K562 (cell line): ENCODE results near the gene ADD2. TPM values are rescaled to one million over a fixed set of nuclear protein-coding genes. Genes with fewer than 3 reads are reported as not detected.

Experiments used
- HLTF ChIP-seq: fragments of 450-650 bp; IDR thresholded peaks from 2 replicates; pipeline ENCODE4 v1.6.1; 2016
- KAT8 ChIP-seq: fragments of 450-650 bp; IDR thresholded peaks from 2 replicates; pipeline ENCODE4 v1.6.1; 2016; ENCODE audit warnings: low read depth, mild to moderate bottlenecking
- PPARD ChIP-seq: fragments of 250-450 bp; sonication (Bioruptor Pico); IDR thresholded peaks from 2 replicates; pipeline ENCODE4 v1.8.0; 2022; ENCODE audit warnings: inconsistent platforms, mild to moderate bottlenecking, moderate library complexity
- ZFX ChIP-seq: sonication (generic); formaldehyde crosslinking; IDR thresholded peaks from 2 replicates; pipeline ENCODE4 v1.8.0; 2022; ENCODE audit warnings: mild to moderate bottlenecking, missing genetic modification reagents, moderate library complexity
- ZNF79 ChIP-seq: fragments of 250-450 bp; sonication (Bioruptor Pico); IDR thresholded peaks from 2 replicates; pipeline ENCODE4 v1.4.0; 2020; ENCODE audit warnings: low read depth, mild to moderate bottlenecking, moderate library complexity
- polyA plus RNA-seq, 8 experiments: library from polyadenylated mRNA; depleted of rRNA in 4 of 8; stranded (reverse) in 5 of 8; unstranded in 3 of 8; fragments of >200 nt; fragmentation: Nextera tagmentation in 2 of 8; fragmentation: Illumina TruSeq in 1 of 8; extraction: Ambion mirVana in 2 of 8; extraction: Trizol in 1 of 8; gene quantifications; 2 replicates each; pipeline versions ENCODE4 v1.2.1 to v1.2.3, GENCODE V29; 2011 to 2014; ENCODE audit warnings: inconsistent platforms in 1 of 8, missing spikeins in 1 of 8
- total RNA-seq, 7 experiments: library from RNA; depleted of rRNA in 6 of 7; stranded (reverse); fragments of >200 nt in 6 of 7; fragmentation: Illumina TruSeq in 2 of 7; extraction: Trizol in 2 of 7; gene quantifications; 2 replicates each; pipeline versions ENCODE4 v1.2.1 to v1.2.3, GENCODE V29; 2011 to 2021; ENCODE audit warnings: low replicate concordance in 1 of 7
- TF ChIP-seq, protein P1 (sequence below): fragments of 450-650 bp; IDR thresholded peaks from 2 replicates; pipeline ENCODE4 v1.6.1; 2016; ENCODE audit warnings: mild to moderate bottlenecking, moderate library complexity

ADD2 gene
- total and polyA plus RNA-seq, 9 of the 15 experiments (the other 6 are each of a cell fraction or from before 2014, with no cell fraction given) = 3.5 to 63.0 (median 36.2) TPM

DNA sequence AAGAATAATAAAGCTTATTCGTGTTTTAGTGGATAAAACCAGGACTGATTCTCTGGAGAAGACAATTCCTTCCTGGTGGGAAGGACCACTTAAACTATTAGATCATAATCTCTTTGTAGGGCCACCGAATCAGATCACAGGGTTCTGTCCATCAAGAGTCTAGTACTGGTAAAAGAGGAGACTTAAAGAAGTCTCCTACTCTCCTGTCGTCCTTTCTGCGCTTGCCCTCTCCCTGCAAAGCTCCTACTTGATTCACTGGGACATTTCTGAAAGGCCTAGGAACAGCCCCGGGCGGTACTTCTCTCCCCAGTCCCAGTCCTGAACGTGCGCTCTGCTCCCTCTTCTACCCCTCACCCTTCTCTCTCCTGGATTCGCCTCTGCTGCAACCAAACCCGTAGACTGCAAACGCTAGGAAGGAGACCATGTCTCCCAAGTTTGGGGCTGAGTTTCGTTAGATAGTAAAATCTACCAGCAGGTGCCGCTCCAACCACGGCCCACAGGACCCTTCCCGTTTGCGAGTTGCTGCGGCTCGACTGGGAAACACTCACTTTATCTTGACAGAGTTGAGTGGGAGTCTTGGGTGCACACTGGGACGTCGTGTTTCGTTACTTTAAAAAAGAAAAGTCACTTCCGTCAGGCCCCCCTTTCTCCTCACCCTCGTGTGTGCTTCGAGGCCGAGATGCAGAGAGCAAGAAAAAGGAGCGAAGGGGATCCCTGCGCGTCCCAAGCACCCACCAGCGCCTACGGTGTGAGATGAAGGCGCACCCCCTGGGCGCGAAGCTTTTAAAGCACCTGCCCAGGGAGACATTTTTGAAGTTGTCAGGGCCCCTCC is 21.5 kb upstream of the ADD2 start (continued):
- TF ChIP-seq, protein P1, sequence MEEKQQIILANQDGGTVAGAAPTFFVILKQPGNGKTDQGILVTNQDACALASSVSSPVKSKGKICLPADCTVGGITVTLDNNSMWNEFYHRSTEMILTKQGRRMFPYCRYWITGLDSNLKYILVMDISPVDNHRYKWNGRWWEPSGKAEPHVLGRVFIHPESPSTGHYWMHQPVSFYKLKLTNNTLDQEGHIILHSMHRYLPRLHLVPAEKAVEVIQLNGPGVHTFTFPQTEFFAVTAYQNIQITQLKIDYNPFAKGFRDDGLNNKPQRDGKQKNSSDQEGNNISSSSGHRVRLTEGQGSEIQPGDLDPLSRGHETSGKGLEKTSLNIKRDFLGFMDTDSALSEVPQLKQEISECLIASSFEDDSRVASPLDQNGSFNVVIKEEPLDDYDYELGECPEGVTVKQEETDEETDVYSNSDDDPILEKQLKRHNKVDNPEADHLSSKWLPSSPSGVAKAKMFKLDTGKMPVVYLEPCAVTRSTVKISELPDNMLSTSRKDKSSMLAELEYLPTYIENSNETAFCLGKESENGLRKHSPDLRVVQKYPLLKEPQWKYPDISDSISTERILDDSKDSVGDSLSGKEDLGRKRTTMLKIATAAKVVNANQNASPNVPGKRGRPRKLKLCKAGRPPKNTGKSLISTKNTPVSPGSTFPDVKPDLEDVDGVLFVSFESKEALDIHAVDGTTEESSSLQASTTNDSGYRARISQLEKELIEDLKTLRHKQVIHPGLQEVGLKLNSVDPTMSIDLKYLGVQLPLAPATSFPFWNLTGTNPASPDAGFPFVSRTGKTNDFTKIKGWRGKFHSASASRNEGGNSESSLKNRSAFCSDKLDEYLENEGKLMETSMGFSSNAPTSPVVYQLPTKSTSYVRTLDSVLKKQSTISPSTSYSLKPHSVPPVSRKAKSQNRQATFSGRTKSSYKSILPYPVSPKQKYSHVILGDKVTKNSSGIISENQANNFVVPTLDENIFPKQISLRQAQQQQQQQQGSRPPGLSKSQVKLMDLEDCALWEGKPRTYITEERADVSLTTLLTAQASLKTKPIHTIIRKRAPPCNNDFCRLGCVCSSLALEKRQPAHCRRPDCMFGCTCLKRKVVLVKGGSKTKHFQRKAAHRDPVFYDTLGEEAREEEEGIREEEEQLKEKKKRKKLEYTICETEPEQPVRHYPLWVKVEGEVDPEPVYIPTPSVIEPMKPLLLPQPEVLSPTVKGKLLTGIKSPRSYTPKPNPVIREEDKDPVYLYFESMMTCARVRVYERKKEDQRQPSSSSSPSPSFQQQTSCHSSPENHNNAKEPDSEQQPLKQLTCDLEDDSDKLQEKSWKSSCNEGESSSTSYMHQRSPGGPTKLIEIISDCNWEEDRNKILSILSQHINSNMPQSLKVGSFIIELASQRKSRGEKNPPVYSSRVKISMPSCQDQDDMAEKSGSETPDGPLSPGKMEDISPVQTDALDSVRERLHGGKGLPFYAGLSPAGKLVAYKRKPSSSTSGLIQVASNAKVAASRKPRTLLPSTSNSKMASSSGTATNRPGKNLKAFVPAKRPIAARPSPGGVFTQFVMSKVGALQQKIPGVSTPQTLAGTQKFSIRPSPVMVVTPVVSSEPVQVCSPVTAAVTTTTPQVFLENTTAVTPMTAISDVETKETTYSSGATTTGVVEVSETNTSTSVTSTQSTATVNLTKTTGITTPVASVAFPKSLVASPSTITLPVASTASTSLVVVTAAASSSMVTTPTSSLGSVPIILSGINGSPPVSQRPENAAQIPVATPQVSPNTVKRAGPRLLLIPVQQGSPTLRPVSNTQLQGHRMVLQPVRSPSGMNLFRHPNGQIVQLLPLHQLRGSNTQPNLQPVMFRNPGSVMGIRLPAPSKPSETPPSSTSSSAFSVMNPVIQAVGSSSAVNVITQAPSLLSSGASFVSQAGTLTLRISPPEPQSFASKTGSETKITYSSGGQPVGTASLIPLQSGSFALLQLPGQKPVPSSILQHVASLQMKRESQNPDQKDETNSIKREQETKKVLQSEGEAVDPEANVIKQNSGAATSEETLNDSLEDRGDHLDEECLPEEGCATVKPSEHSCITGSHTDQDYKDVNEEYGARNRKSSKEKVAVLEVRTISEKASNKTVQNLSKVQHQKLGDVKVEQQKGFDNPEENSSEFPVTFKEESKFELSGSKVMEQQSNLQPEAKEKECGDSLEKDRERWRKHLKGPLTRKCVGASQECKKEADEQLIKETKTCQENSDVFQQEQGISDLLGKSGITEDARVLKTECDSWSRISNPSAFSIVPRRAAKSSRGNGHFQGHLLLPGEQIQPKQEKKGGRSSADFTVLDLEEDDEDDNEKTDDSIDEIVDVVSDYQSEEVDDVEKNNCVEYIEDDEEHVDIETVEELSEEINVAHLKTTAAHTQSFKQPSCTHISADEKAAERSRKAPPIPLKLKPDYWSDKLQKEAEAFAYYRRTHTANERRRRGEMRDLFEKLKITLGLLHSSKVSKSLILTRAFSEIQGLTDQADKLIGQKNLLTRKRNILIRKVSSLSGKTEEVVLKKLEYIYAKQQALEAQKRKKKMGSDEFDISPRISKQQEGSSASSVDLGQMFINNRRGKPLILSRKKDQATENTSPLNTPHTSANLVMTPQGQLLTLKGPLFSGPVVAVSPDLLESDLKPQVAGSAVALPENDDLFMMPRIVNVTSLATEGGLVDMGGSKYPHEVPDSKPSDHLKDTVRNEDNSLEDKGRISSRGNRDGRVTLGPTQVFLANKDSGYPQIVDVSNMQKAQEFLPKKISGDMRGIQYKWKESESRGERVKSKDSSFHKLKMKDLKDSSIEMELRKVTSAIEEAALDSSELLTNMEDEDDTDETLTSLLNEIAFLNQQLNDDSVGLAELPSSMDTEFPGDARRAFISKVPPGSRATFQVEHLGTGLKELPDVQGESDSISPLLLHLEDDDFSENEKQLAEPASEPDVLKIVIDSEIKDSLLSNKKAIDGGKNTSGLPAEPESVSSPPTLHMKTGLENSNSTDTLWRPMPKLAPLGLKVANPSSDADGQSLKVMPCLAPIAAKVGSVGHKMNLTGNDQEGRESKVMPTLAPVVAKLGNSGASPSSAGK = peak; percentile 38; the same call in 1 of the 2 replicates
- TF ChIP-seq HLTF (no peak), ZFX (no peak), KAT8 (no peak), ZNF79 (CRISPR knock-in tag) (no peak), PPARD (CRISPR knock-in tag) (no peak)
